ENCODE results near the gene PTPN14. TPM values are rescaled to one million over a fixed set of nuclear protein-coding genes. Genes with fewer than 3 reads are reported as not detected.

Gene PTPN14
- total and polyA plus RNA-seq, 2 of the 8 experiments (the other 6 are each of a cell fraction or from before 2014, with no cell fraction given), result 14.4 to 93.6 TPM

DNA sequence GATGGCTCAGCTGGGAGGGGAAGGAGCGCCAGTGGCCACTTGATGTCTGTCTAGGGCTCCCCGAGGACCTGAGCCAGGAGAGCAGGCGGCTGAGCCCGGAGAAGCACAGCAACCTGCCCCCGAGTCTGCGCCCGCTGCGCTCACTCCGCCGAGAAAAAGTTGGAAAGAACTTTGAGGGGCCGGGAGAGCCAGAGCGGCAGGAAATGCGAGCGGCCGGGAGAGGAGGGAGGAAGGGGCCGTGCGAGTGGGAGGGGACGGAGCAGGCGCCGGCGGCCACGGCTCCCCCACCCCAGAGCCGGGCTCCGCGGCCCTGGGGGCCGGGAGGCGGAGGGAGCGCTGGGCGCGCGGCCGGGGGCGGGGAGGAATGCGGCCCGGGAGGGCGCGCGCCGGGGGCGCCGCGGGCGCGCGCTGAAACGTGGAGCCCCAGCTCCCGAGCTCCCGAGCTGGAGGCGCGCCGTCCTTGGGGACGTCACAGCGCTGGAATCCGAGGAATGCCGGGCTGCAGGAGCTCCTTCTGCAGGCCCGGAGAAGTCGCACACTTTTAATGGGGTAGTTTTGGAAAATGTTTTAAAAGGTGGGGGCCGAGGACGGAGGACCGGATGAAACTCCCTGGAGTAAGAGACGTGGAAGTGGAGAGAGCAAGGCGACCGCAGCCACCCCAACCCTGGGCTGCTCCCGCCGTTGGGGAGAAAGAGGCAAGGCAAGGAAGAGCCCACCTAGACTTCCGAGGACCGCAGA is at the start of gene PTPN14 (continued):
- TF ChIP-seq POU5F1 (IDR thresholded peaks at IDR 0.05; ENCODE audit: low read depth, low read length) (no peak), CTBP2 (IDR thresholded peaks at IDR 0.05; ENCODE audit: borderline replicate concordance, insufficient read depth, insufficient read length, low read length) (peak; percentile 37), CBX8 (IDR thresholded peaks at IDR 0.05; ENCODE audit: borderline replicate concordance, low read depth, low read length) (no peak), TAF7 (optimal IDR thresholded peaks at IDR 0.05; ENCODE audit: borderline replicate concordance, low read depth, low read length) (peak; percentile 57), FOSL1 (IDR thresholded peaks at IDR 0.05; ENCODE audit: insufficient read depth, low read depth, low read length) (no peak), POLR2AphosphoS5 (IDR thresholded peaks at IDR 0.05; ENCODE audit: low read depth, low read length) (peak; percentile 31; the same call in 1 of the 2 replicates), EP300 (IDR thresholded peaks at IDR 0.05; ENCODE audit: borderline replicate concordance in 1 of 2, low read depth in 2 of 2, low read length in 2 of 2) (peak in 1 of 2 experiments; percentile 85; a peak in 1 of 3 replicates), BACH1 (IDR thresholded peaks at IDR 0.05; ENCODE audit: low read length) (no peak), ZNF274 (IDR thresholded peaks at IDR 0.05; ENCODE audit: borderline replicate concordance, extremely low read depth, low read length) (no peak), TEAD4 (IDR thresholded peaks at IDR 0.05; ENCODE audit: low read depth, low read length) (peak; percentile 100), HDAC6 (IDR thresholded peaks at IDR 0.05; ENCODE audit: low read depth, low read length) (no peak), CREB1 (IDR thresholded peaks at IDR 0.05) (peak; percentile 79), CBX5 (IDR thresholded peaks at IDR 0.05; ENCODE audit: low read depth, low read length) (no peak), JUN (IDR thresholded peaks at IDR 0.05; ENCODE audit: low read depth, low read length) (peak; percentile 27; the same call in 1 of the 2 replicates), RAD21 (IDR thresholded peaks at IDR 0.05 in 1 of 2, conservative IDR thresholded peaks at IDR 0.05 in 1 of 2; ENCODE audit: low read depth in 2 of 2, low read length in 2 of 2) (peak in 1 of 2 experiments; percentile 30; a peak in 1 of 4 replicates), PHF8 (conservative IDR thresholded peaks at IDR 0.05; ENCODE audit: low read depth, low read length) (peak; percentile 72; the same call in 1 of the 2 replicates), YY1 (IDR thresholded peaks at IDR 0.05; ENCODE audit: low read depth, low read length) (peak; percentile 47; the same call in 1 of the 2 replicates), NANOG (IDR thresholded peaks at IDR 0.05; ENCODE audit: insufficient read depth, low read depth, low read length, poor library complexity, severe bottlenecking) (peak; percentile 21), EGR1 (IDR thresholded peaks at IDR 0.05; ENCODE audit: borderline replicate concordance, low read depth, low read length) (peak; percentile 27; the same call in 1 of the 2 replicates), RFX5 (IDR thresholded peaks at IDR 0.05; ENCODE audit: borderline replicate concordance, low read depth, low read length) (no peak), ASH2L (IDR thresholded peaks at IDR 0.05; ENCODE audit: low read length) (peak; percentile 86), SAP30 (IDR thresholded peaks at IDR 0.05; ENCODE audit: insufficient read depth, insufficient replicate concordance, low read length) (no peak), JUND (IDR thresholded peaks at IDR 0.05; ENCODE audit: low read length) (peak; percentile 80), GTF2F1 (IDR thresholded peaks at IDR 0.05; ENCODE audit: borderline replicate concordance, low read depth, low read length) (no peak)
